ENCODE measurements around the gene ASIC4.

Gene ASIC4

DNA sequence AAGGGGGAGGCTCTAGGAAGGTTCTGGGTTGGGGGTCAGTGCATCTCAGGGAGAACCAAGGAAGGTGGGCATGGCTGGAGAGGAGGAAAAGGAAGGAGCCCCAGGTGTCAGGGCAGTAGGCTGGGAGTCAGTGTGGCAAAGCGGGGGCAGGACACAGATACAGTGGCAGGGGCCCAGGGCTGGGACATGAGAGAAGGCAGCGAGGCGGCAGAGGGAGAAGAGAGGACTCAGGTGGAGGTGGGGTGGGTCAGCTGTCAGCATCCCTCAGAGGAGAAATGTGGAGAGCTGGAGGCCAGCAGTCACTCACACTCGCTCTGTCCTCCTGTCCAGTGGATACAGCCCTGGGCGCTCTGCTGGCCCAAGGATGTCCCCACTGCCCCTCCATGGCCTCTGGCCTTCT lies 21.2 kb upstream of the ASIC4 start:
- TF ChIP-seq, protein P1, sequence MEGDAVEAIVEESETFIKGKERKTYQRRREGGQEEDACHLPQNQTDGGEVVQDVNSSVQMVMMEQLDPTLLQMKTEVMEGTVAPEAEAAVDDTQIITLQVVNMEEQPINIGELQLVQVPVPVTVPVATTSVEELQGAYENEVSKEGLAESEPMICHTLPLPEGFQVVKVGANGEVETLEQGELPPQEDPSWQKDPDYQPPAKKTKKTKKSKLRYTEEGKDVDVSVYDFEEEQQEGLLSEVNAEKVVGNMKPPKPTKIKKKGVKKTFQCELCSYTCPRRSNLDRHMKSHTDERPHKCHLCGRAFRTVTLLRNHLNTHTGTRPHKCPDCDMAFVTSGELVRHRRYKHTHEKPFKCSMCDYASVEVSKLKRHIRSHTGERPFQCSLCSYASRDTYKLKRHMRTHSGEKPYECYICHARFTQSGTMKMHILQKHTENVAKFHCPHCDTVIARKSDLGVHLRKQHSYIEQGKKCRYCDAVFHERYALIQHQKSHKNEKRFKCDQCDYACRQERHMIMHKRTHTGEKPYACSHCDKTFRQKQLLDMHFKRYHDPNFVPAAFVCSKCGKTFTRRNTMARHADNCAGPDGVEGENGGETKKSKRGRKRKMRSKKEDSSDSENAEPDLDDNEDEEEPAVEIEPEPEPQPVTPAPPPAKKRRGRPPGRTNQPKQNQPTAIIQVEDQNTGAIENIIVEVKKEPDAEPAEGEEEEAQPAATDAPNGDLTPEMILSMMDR (IDR thresholded peaks at IDR 0.05; ENCODE audit: insufficient read depth, missing control alignments), result no peak
- DNase-seq (ENCODE audit: insufficient read length, low spot score) (no peak), FAIRE-seq (no peak)

DNA sequence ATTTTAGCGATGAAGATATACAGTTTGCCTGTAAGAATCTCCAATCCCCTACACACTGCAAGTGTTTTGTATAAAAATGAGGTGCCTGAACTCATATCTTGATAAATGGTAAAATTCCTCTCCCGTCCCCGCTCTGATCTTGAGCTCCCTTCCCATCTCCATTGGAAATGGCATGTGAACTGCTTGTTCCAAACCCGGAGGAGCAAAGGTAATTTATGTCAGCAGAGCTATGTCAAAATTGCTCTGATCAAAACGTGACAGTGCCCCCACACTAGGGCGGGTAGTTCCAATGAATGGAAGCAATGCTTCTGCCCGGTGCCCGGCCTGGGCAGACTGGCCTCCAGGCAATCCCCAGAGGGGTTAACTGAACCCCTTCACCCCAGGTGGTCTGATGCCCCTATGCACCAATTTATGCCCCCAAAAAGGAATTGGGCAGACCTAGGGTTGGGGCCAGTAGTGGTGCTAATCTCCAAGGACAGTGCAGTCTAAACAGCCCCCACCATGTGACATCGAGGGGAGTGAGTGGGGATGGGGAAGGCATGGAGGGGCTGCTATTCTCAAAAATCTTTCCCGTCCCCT lies 19.2 kb upstream of the ASIC4 start:
- DNase-seq (ENCODE audit: insufficient read length, low spot score) (no peak), FAIRE-seq (no peak)
- TF ChIP-seq, protein P1 (IDR thresholded peaks at IDR 0.05; ENCODE audit: insufficient read depth, missing control alignments), result no peak

DNA sequence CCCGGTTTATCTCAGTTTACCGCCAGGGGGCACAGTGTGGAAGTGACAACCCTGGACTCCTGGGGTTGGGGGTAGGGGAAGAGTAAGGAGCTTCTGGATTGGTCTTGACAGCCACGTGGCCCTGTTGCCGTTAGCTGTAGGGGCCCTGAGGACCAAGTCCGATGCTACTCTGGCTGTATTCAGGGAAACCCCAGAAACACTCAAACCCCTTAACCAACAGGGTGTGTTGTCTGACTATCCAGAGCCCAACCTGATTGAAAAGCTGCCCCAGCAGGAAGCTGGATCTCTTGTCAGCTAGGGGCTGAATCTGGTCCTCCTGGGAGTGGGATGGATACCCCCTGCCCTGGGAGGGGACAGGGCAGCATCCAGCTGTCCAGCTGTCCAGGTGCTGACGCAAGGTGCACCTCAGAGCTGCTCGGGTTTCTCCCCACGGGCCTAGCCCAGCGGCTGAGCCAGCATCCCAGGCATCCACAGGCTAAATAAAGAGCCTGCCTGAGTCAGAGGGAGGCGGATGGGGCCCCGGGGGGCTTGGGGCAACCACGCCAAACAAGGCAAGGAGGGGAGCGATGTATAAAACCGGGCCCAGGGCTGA lies 18.7 kb upstream of the ASIC4 start:
- TF ChIP-seq, protein P1 (IDR thresholded peaks at IDR 0.05; ENCODE audit: insufficient read depth, missing control alignments), result peak; percentile 63
- FAIRE-seq (no peak), DNase-seq (ENCODE audit: insufficient read length, low spot score) (peak; percentile 92)

DNA sequence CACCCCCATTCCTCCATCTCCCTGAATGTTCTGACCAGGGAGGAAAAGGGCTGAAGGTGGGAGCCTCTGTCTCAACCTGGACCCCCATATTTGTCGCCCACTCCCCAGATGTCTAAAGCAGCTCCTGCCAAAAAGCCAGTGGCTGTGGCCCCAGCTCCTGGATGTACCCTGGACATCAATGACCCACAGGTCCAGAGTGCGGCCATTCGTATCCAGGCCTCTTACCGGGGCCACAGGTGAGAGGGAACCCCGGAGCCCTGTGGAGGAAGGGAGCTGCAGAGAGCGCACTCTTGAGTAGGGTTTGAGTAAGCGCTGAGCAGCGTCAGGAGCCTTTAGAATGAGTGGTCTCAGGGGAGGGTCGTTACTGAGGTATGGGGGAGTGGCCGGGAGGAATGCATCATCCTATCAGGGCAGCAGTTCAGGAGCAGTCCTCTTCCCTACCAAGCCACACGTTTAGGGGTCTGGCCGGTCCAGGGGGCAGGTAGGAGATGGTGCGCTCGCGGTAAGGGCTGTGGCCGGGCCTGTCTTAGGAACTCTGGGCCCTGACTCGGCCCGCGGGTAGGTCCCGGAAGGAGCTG lies 17.9 kb upstream of the ASIC4 start:
- TF ChIP-seq, protein P1 (IDR thresholded peaks at IDR 0.05; ENCODE audit: insufficient read depth, missing control alignments), result no peak
- no peak for FAIRE-seq
- no peak for DNase-seq (ENCODE audit: insufficient read length, low spot score)

DNA sequence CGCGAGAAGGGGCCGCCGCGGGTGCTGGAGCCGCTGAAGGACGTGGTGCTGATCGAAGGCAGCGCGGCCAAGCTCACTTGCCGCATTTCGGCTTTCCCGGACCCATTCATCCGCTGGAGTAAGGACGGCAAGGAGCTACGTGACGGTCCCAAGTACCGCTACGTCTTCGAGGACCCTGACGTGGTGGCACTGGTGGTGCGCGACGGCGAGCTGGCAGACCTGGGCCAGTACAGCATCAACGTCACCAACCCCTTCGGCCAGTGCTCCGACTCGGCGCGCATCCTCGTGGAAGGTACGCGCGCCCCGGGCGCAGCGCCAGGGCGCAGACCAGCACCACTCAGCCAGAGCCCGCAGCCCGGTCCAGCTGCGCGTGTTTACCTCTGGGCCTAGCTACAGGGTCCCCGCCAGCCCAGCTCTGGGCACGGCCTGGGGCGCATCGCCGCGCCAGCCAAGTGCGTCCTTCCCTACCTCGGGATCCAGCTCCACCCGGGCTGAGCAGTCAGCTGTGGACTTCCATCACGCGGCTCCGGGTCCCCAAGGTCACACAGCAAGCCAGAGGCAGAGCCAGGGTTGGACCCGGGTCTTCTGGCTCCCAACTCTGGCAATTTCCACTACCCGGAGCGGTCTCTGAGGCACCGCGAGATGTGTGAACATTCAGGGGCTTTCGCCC lies 17.3 kb upstream of the ASIC4 start:
- TF ChIP-seq, protein P1 (IDR thresholded peaks at IDR 0.05; ENCODE audit: insufficient read depth, missing control alignments), result no peak
- DNase-seq (ENCODE audit: insufficient read length, low spot score) (no peak), FAIRE-seq (no peak)

DNA sequence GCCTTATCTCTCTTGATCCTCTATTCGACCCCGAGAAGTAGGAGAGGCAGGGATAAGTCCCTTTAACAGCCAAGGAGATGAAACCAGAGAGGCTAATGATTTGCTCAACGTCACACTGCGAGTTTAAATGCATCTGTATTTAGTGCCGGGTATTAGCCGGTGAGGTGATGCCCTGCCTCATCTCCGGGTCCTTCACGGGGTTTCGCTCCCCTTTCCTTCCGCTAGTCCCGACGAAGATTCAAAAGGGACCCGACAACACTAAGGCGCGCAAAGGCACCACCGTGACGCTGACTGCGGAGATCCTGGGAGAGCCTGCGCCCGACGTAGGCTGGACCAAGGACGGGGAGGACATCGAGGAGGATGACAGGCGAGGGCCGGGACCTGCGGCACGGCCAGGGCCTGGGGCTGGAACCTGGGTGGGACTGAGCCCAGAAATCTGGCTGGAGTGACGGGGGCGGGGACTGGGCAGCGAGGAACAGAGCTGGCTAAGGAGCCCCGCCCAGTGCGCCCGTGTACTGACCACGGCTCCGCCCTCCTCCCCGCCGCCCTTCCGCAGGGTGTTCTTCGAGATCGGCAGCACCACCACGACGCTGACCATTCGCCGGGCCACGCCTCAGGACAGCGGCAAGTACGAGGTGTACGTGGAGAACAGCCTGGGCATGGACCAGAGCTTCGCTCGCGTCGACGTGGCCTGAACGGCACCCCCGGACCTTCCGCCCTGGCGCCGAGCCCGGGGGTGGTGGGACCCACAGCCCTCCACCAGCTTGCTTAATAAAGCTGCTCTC lies 16.6 kb upstream of the ASIC4 start:
- peak; percentile 78 for DNase-seq (ENCODE audit: insufficient read length, low spot score)
- TF ChIP-seq, protein P1 (IDR thresholded peaks at IDR 0.05; ENCODE audit: insufficient read depth, missing control alignments), result no peak
- no peak for FAIRE-seq
